ENCODE data around the gene VKORC1. TPM values are rescaled to one million over a fixed set of nuclear protein-coding genes. Genes with fewer than 3 reads are reported as not detected.
A peak's percentile ranks its signal among the peaks of the same experiment; 100 is the strongest.
"Not testable (repeated sequence)": the region's sequence is repeated elsewhere in the genome, so short reads cannot be mapped to it uniquely, and the experiment has no call there.

Gene VKORC1
- total RNA-seq: 10 to 100 TPM; 65.2 to 84.6 TPM

GRCh38 chr16:31094424-31095120 lies at the start of gene VKORC1:
Gene VKORC1, minus strand, starts transcription at chr16:31094797. Its CDS starts 68 bp downstream, at chr16:31094729.
- Mint-ChIP-seq H3K4me1 (ENCODE audit: low read depth in 2 of 2) (peaks cover 21 to 24% of the 10 kb centered on the region in 2 donors), H3K9me3 (no peaks in the 10 kb centered on the region), H3K27ac (peak within 1 kb of the TSS; percentile 69 to 83), H3K27me3 (no peaks in the 10 kb centered on the region), H3K36me3 (no peaks in the 10 kb centered on the region), H3K4me3 (peak within 1 kb of the TSS; percentile 88)
- peak; percentile 92 to 95 for ATAC-seq
- DNase-seq (ENCODE audit: low spot score): peak; percentile 93

DNA sequence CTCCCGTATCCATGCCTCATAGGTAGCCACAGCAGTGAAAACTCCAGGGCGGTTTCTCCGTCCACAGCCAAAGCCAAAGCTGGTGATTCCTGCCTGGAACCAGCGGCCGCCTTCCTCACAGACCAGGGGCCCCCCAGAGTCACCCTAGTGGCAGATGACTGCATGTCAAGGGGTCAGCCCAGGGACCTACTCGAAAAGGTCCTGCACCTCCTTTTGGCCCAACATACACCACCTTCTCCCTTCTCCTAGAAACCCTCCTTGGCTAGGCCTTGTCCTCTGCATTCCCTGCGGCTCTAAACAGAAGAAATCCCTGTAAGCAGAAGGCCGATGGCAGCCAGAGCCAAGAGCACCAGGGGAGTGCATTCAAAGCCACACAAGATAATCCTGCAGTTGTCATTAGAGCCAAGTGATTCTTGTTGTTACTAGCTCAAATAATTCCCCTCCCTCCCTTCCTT lies 49.1 kb upstream of the VKORC1 start:
- Mint-ChIP-seq H3K27me3 (peaks cover 0 to 5% of the 10 kb centered on the region in 2 donors), H3K4me3 (peak overlapping the region; percentile 52), H3K4me1 (ENCODE audit: low read depth in 2 of 2) (peaks cover 9 to 13% of the 10 kb centered on the region in 2 donors), H3K27ac (peak overlapping the region; percentile 50 to 72), H3K9me3 (no peaks in the 10 kb centered on the region), H3K36me3 (no peaks in the 10 kb centered on the region)
- no peak for DNase-seq (ENCODE audit: low spot score)
- no peak for ATAC-seq

DNA sequence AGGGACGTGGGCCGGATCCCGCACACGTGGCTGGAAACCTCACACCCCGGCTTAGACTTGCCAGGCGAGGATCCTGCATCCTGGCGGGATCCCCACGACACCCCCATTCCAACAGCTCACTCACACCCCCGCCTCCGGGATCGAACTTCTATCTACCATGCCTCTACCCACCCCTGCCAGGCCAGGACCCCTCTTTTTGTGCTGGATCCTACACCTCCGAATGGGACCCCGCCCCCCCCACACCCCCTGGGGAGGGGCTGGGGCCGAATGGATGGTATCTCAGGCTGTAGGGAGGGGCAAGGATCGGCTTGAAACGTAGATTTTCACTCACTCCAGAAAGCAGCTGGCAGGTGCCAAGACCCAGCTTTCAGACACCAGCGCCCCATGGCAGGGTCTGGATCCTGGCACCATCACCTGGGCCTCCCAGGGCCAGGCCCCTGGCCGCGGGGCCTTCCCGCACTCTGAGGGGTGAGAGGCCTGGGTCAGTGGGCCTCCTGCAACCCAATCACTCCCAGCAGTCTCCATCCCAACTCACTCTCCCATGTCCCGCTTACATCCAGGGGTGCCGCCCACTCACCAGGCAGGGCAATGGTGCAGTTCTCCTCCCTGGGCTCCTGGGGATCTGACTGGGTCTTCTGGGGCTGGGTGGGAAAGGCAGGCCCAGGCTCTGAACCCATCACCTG lies 48.6 kb upstream of the VKORC1 start:
- Mint-ChIP-seq H3K4me1 (ENCODE audit: low read depth in 2 of 2) (peaks cover 9 to 13% of the 10 kb centered on the region in 2 donors), H3K4me3 (peak overlapping the region; percentile 52), H3K27me3 (peaks cover 0 to 5% of the 10 kb centered on the region in 2 donors), H3K27ac (peak overlapping the region; percentile 50 to 72), H3K9me3 (no peaks in the 10 kb centered on the region), H3K36me3 (no peaks in the 10 kb centered on the region)
- DNase-seq (ENCODE audit: low spot score) (no peak), ATAC-seq (no peak)

DNA sequence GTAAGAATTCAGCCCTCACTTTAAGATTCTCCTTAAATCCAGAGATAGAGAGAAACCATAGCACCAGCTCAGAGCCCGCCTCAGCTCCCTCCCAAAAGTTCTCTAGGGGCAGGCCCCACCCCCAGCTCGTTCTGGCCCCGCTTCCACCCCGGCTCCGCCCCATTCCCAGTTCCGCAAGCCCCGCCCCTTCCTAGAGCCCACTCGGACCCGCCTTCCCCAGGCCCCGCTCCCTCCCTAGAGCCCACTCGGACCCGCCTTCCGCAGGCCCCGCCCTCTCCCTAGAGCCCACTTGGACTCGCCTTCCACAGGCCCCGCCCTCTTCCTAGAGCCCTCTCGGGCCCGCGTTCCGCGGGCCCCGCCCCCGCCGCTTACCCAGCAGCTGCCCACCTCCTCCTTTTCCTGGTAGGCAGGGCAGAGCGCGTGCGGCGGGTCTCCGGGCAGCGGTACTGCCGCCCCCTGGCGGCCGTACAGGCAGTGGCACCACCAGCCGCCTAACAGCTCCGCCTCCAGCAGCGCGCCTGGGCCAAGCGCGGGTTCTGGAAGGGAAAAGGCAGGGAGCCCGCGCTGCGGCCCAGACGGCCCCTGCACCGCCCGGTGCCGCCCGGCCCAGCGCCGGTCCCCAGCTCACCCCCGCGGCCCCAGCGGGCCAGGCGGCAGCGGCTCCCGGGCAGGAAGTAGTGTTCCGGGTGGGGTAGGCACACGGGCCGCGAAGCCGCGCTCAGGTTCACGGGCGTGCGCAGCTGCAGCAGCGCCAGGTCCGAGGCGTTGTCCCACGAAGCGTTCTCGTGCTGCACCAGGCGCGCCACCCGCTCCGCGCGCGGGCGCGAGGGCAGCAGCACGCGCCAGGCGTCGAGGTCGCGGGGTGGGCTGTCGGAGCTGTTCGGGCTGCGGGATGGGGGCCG lies 47.8 kb upstream of the VKORC1 start:
- ATAC-seq (peak; percentile 97 to 98), DNase-seq (ENCODE audit: low spot score) (peak; percentile 99)
- peak overlapping the region; percentile 73 for H3K4me3 Mint-ChIP-seq
- no peaks in the 10 kb centered on the region for H3K27me3 Mint-ChIP-seq
- H3K9me3 Mint-ChIP-seq: no peaks in the 10 kb centered on the region
- H3K36me3 Mint-ChIP-seq: no peaks in the 10 kb centered on the region
- peak overlapping the region; percentile 73 to 86 for H3K27ac Mint-ChIP-seq
- H3K4me1 Mint-ChIP-seq (ENCODE audit: low read depth in 2 of 2): peaks cover 9 to 13% of the 10 kb centered on the region in 2 donors

DNA sequence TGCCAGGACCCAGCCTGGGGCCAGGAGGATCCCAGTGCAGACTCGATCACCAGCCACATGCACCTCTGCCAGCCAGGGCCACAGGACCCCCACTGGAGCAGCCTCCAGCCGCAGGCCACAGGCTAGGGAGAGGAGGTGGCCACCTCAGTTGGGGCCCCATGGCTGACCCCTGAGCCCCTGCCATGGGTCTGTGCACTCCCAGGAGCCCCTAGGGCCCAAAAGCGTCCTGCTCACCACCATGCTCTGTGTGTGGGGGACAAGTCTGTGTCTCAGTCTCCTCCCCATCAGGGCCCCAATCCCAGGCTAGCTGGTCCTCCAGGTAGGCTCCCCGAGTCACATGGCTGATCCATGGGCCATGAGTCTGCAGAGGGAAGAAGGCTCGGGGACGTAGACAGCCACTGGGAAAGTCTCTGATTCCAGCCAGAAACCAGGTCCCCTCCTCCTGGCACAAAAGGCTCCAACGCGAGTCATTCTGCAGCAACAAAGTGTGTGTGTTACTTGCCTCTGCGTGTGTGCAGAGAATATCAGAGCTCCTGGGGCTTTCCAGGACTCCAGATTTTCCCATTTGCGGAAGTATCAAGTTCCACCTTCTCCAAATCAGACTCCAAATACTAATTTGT lies 47.0 kb upstream of the VKORC1 start:
- no peaks in the 10 kb centered on the region for H3K9me3 Mint-ChIP-seq
- DNase-seq (ENCODE audit: low spot score) (no peak), ATAC-seq (no peak)
- peaks cover 9 to 13% of the 10 kb centered on the region in 2 donors for H3K4me1 Mint-ChIP-seq (ENCODE audit: low read depth in 2 of 2)
- peak overlapping the region; percentile 73 for H3K4me3 Mint-ChIP-seq
- peak overlapping the region; percentile 73 to 86 for H3K27ac Mint-ChIP-seq
- no peaks in the 10 kb centered on the region for H3K27me3 Mint-ChIP-seq
- H3K36me3 Mint-ChIP-seq: no peaks in the 10 kb centered on the region

GRCh38 chr16:31141071-31141469 lies 46.5 kb upstream of the VKORC1 start:
- H3K27me3 Mint-ChIP-seq; H3K36me3 Mint-ChIP-seq; H3K4me3 Mint-ChIP-seq; H3K9me3 Mint-ChIP-seq; DNase-seq (ENCODE audit: low spot score); ATAC-seq: not testable (repeated sequence)
- Mint-ChIP-seq H3K4me1 (ENCODE audit: low read depth in 2 of 2) (peaks cover 9 to 13% of the 10 kb centered on the region in 2 donors), H3K27ac (peak overlapping the region in 1 of 2 donors; percentile 73)

DNA sequence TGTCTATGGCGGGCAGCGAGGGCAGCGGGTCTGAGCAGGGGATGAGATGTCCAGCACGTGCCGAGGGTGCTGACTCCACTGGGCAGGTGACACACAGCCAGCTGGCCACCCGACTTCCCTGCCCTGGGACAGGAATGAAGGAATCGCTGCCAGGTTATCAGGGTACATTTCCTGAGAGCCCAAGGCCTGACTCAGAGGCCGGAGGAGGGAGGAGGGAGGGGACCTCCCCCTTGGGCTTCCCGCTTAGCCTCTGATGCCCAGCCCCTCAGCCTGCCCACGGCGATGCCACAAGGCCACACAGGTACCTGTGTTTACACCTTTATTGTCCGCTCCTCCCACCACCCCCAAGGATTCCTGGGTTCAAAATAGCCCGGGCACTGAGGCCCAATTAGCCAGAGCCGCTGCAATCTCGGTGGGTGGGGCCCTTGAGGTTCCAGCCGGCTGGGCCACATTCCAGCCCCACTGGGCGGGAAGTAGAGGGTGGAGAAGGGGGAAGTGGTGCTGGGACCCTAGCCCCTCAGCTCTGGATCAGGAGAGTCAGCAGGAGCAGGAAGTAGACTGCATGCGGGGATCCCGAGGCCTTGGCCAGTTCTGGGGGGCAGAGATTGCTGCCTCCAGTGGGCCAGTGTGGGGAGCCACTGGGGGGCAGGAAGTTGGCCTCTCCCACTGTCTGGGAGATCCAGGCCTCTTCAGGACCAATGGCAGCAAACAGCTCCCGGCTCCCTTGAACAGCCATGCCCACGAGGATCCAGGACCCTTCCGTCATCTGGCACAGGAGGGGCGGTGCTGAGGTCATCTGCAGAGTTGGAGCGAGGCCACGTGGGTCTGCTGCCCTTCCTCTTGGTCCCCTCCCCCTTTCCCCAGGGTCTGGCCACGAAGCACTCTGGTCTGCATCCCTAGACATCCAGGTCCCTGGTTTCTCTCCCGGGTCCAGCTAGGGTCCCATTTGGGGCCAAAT lies 44.3 kb upstream of the VKORC1 start:
- no peaks in the 10 kb centered on the region for H3K36me3 Mint-ChIP-seq
- H3K27me3 Mint-ChIP-seq: no peaks in the 10 kb centered on the region
- no peaks in the 10 kb centered on the region for H3K9me3 Mint-ChIP-seq
- peak; percentile 44 for DNase-seq (ENCODE audit: low spot score)
- H3K27ac Mint-ChIP-seq: no peak overlapping the region
- peaks cover 6 to 10% of the 10 kb centered on the region in 2 donors for H3K4me1 Mint-ChIP-seq (ENCODE audit: low read depth in 2 of 2)
- ATAC-seq: no peak
- H3K4me3 Mint-ChIP-seq: no peak overlapping the region

- H3K27ac Mint-ChIP-seq; ATAC-seq; H3K36me3 Mint-ChIP-seq; H3K9me3 Mint-ChIP-seq; H3K4me3 Mint-ChIP-seq; H3K4me1 Mint-ChIP-seq (ENCODE audit: low read depth in 2 of 2); DNase-seq (ENCODE audit: low spot score); H3K27me3 Mint-ChIP-seq: not testable (repeated sequence)
Measured at GRCh38 chr16:31136822-31137499, 42.4 kb upstream of the VKORC1 start.

GRCh38 chr16:31136287-31136662 lies 41.7 kb upstream of the VKORC1 start:
- DNase-seq (ENCODE audit: low spot score) (no peak), ATAC-seq (no peak)
- H3K27me3 Mint-ChIP-seq: no peaks in the 10 kb centered on the region
- H3K9me3 Mint-ChIP-seq: no peaks in the 10 kb centered on the region
- H3K27ac Mint-ChIP-seq: no peak overlapping the region
- no peaks in the 10 kb centered on the region for H3K36me3 Mint-ChIP-seq
- H3K4me1 Mint-ChIP-seq (ENCODE audit: low read depth in 2 of 2): no peaks in the 10 kb centered on the region
- no peak overlapping the region for H3K4me3 Mint-ChIP-seq

DNA sequence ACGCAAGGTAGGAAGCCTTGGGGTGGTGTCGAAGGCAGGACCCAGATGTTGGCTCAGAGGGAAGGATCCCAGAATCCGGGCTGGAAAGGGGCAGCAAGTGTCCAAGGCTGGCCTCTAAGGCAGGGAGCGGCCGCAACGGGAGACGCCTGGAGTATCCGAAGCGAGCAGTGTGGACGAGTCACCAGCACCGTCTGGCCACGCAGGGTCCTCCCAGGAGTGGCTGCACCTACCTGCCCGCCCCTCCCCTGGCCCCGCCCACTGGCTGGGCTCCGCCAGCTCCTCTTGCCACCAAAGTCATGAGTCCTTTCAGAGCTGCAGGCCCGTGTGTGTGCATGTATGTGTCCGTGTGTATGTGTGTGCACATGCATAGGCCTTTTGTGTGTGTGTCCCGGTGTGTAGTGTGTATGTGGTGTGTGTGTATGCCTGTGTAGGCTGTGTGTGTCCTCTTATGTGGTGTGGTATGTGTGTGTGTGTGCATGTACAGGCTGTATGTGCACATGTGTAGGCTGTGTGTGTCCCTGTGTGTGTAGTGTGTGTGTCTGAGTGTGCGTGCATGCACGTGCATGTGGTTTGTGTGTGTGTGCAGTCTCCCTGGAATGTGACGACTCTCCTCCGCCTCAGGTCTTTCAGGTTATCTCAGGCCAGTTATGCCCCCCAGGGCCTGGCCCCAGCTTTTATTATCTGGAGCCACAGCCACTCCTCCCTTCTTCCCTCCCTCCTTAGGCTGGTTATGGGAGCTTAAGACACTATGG lies 41.1 kb upstream of the VKORC1 start, which contains the start of gene PRSS8:
Gene PRSS8, minus strand, starts transcription at position 193 of the 752 bp plus-strand sequence. CDS start 229 bp downstream, outside the sequence.
- ATAC-seq: no peak
- no peak within 1 kb of the TSS for H3K4me3 Mint-ChIP-seq
- no peak within 1 kb of the TSS for H3K27ac Mint-ChIP-seq
- H3K4me1 Mint-ChIP-seq (ENCODE audit: low read depth in 2 of 2): no peaks in the 10 kb centered on the region
- no peaks in the 10 kb centered on the region for H3K9me3 Mint-ChIP-seq
- DNase-seq (ENCODE audit: low spot score): no peak
- no peaks in the 10 kb centered on the region for H3K36me3 Mint-ChIP-seq
- H3K27me3 Mint-ChIP-seq: no peaks in the 10 kb centered on the region

DNA sequence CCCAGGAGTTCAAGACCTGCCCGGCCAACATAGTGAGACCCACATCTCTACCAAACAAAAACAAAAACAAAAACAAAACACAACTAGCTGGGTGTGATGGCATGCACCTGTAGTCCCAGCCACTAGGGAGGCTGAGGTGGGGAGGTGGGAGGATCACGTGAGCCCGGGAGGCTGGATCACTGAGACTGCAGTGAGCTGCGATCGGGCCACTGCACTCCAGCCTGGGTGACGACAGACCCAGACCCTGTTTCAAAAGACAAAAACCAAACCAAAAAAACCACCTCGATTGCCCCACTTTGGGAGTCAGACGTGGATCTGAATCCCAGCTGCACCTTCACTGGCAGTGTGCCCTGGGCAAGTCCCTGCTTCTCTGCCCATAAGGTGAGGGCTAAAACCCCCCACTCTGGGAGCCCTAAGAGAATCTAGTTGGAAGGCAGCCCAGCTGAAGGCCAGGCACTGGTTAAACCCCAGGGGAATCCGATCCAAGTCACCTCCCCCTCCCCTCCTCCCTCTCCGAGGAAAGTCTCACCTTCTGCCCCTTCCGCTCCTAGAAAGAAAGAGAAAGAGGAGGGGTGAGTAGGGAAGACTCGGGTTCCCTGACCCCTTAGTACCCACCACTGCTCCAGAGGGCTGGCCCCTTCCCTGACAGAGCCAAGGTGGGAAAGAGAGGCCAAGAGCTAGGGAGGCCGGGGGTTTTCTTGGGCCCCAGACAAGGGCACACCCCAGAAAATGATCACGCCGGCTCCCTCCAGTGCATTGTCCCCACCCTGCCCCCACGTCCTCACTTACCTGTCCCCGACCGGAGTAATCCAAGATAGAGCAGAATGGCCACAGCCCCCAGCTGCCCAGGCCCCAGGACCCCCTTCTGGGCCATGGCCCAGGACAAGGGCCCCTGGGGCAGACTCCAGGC lies 40.3 kb upstream of the VKORC1 start:
- Mint-ChIP-seq H3K9me3 (no peaks in the 10 kb centered on the region), H3K4me3 (no peak overlapping the region), H3K36me3 (no peaks in the 10 kb centered on the region), H3K4me1 (ENCODE audit: low read depth in 2 of 2) (no peaks in the 10 kb centered on the region), H3K27ac (no peak overlapping the region), H3K27me3 (no peaks in the 10 kb centered on the region)
- DNase-seq (ENCODE audit: low spot score) (no peak), ATAC-seq (no peak)
